Psoas muscle (tissue), 8 donors: ENCODE data around the gene SF3B3. TPM values are rescaled to one million over a fixed set of nuclear protein-coding genes. Genes with fewer than 3 reads are reported as not detected.
A peak's percentile ranks its signal among the peaks of the same experiment; 100 is the strongest.

Experiments
- ATAC-seq, 4 donors: fragments of 200-7000 bp; cut with Tn5 transposase; one replicate each; pipeline ENCODE4 v1.9.1; 2020; ENCODE audit warnings: moderate library complexity in 3 of 4, mild to moderate bottlenecking in 2 of 4
- DNase-seq, 2 donors: peaks; one replicate each; pipeline ENCODE4 v3.0.0-alpha.2; 2020
- H3K27ac ChIP-seq: fragments of 200-600 bp; one replicate; pipeline ENCODE4 v1.8.0; 2022
- H3K27me3 ChIP-seq, 3 donors: fragments of 200-600 bp in 1 of 3; one replicate each; pipeline versions ENCODE4 v1.6.1 to v1.8.0; 2013 to 2022; ENCODE audit warnings: low read length in 2 of 3, mild to moderate bottlenecking in 2 of 3, moderate library complexity in 1 of 3; ENCODE audit not compliant: insufficient read depth in 3 of 3
- H3K36me3 ChIP-seq, 2 donors: fragments of 200-600 bp in 1 of 2; one replicate each; pipeline versions ENCODE4 v1.6.1 to v1.8.0; 2013 to 2022; ENCODE audit warnings: low read depth in 1 of 2, mild to moderate bottlenecking in 1 of 2, moderate library complexity in 1 of 2; ENCODE audit not compliant: insufficient read depth in 1 of 2
- H3K4me1 ChIP-seq: fragments of 200-600 bp; one replicate; pipeline ENCODE4 v1.8.0; 2022
- H3K4me3 ChIP-seq: fragments of 200-600 bp; one replicate; pipeline ENCODE4 v1.8.0; 2022; ENCODE audit warnings: mild to moderate bottlenecking
- H3K9me3 ChIP-seq: fragments of 200-600 bp; one replicate; pipeline ENCODE4 v1.8.0; 2022
- WGBS, 3 donors: extraction: QIAGEN DNeasy Blood & Tissue Kit; methylation state at CpG; one replicate each; pipeline versions ENCODE4 v1.1.6 to v1.1.7; 2013; 5-methylcytosine and 5-hydroxymethylcytosine counted together
- intact Hi-C, 2 donors: fragments of 100-400 bp; cut with DNase I; formaldehyde crosslinking; loops; one replicate each; pipeline versions ENCODE4 v1.11.0 to v1.14.2; 2022
- polyA plus RNA-seq, 3 donors: library from polyadenylated mRNA; stranded (reverse); fragments of 200-250 nt; gene quantifications; one replicate each; pipeline ENCODE4 v1.2.3, GENCODE V29; 2013
- total RNA-seq, 4 donors: library from RNA; stranded (reverse); fragmentation: NEBNext Ultra II Directional in 2 of 4; extraction: Animal tissue kit (Norgen Biotek cat#: 25700) in 2 of 4; gene quantifications; one replicate each; pipeline versions ENCODE4 v1.2.1 to v1.2.4, GENCODE V29; 2021 to 2023
- TF ChIP-seq, protein P1 (sequence below): fragments of 200-600 bp; IDR thresholded peaks from one replicate; pipeline ENCODE4 v1.8.0; 2022; ENCODE audit warnings: antibody characterized with exemption
- donor health status: healthy with polysubstance abuse.
- donor health status: DM: no; HTN: no; CAD: no; lungs with moderate emphysema.
- donor health status: Bipolar disorder and iron deficiency.
- donor health status: healthy.
- donor health status: DM: yes; HTN: yes; CAD: no.
- donor health status: DM: no; HTN: no; CAD: no.
- donor health status: DM: no; HTN: no; CAD: no.
- donor health status: DM: yes; HTN: yes; CAD: no.

SF3B3 gene
- total and polyA plus RNA-seq, 7 donors, result 50.0 to 178 (median 145) TPM

DNA sequence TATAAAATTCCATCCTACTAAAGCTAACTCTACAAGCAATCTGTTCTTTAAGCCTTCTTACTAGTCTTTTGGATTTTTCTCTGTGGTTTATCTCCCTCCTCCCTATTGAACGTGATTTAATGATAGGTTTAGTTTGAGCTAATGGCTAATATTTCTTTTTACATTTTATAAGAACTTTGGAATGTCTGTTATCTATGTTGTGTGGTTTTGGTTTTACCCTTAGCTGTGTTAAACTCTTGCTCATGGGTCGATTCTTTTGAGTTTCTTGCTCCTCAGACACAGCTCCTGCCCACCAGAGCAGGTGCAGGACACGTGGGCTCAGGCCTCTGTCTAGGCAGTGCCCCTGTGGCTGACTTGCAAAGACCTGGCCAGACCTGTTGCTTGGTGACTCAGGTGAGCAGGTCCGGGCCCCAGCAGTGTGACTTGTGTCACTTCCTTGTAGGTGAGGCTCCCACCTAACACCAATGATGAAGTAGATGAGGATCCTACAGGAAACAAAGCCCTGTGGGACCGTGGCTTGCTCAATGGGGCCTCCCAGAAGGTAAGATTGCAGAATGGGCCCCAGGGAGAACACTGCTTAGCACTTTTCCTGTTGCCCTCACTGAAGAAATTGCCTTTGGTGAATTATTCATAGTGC lies 45.1 kb downstream of the SF3B3 start:
- DNase-seq (no peak), ATAC-seq (no peak)
- Histone ChIP-seq H3K4me1 (peaks cover 25% of the 10 kb centered on the region), H3K27ac (no peak overlapping the region), H3K4me3 (no peak overlapping the region), H3K36me3 (peaks cover 43 to 98% of the 10 kb centered on the region in 2 donors), H3K27me3 (no peaks in the 10 kb centered on the region), H3K9me3 (no peaks in the 10 kb centered on the region)
- TF ChIP-seq, protein P1, sequence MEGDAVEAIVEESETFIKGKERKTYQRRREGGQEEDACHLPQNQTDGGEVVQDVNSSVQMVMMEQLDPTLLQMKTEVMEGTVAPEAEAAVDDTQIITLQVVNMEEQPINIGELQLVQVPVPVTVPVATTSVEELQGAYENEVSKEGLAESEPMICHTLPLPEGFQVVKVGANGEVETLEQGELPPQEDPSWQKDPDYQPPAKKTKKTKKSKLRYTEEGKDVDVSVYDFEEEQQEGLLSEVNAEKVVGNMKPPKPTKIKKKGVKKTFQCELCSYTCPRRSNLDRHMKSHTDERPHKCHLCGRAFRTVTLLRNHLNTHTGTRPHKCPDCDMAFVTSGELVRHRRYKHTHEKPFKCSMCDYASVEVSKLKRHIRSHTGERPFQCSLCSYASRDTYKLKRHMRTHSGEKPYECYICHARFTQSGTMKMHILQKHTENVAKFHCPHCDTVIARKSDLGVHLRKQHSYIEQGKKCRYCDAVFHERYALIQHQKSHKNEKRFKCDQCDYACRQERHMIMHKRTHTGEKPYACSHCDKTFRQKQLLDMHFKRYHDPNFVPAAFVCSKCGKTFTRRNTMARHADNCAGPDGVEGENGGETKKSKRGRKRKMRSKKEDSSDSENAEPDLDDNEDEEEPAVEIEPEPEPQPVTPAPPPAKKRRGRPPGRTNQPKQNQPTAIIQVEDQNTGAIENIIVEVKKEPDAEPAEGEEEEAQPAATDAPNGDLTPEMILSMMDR, result no peak
- intact Hi-C loops, result no loop called here
- 81 to 92% (median 82%) methylated on average over 5 of the region's 5 CpGs for WGBS, 3 donors

DNA sequence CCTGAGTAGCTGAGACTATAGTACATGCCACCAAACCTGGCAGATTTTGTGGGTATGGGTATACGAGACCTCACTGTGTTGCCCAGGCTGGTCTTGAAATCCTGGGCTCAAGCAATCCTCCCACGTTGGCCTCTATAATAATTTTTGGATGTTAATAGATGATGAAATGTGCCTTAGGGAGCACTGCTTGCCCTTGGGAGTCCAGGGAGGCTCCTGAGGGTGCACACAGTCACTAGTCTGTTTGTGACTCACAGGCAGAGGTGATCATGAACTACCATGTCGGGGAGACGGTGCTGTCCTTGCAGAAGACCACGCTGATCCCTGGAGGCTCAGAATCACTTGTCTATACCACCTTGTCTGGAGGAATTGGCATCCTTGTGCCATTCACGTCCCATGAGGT lies 46.1 kb downstream of the SF3B3 start:
- H3K27ac ChIP-seq, result no peak overlapping the region
- H3K9me3 ChIP-seq, result no peaks in the 10 kb centered on the region
- WGBS, 3 donors, result 86 to 92% (median 90%) methylated on average over 6 of the region's 6 CpGs
- no peak for ATAC-seq
- no peak for DNase-seq
- no peaks in the 10 kb centered on the region for H3K27me3 ChIP-seq
- H3K4me3 ChIP-seq, result no peak overlapping the region
- intact Hi-C loops, result loop anchor here (5.0 kb wide), 2 partner anchors 32 to 78 kb away; partner anchors contain the start of gene IL34 (in 1 of the 2)
- H3K4me1 ChIP-seq, result peaks cover 35% of the 10 kb centered on the region
- TF ChIP-seq, protein P1, result no peak
- peaks cover 33 to 92% of the 10 kb centered on the region in 2 donors for H3K36me3 ChIP-seq

DNA sequence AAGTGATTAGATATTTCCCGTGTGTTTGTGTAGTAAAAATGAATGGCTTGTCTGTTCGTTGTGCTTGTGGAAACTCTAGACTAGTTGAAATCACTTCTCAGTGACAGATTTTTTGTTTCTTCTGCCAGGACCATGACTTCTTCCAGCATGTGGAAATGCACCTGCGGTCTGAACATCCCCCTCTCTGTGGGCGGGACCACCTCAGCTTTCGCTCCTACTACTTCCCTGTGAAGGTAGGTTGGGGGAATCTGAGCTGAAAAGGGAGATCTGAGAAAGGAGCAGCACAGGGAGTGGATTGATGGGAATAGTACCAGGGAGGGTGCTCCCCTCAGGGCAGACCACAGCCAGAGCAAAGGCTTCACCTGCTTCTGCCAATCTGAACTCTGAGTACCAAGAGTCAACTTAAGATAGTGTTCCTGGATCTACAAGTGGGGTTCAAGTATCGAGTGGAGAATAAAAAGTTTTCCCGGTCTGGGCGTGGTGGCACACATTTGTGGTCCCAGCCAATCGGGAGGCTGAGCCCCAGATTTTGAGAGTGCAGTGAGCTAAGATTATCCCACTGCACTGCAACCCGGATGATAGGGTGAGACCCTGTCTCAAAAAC lies 47.5 kb downstream of the SF3B3 start:
- 62 to 86% (median 67%) methylated on average over 10 of the region's 10 CpGs for WGBS, 3 donors
- no peak for ATAC-seq
- no peak for DNase-seq
- H3K9me3 ChIP-seq, result no peaks in the 10 kb centered on the region
- TF ChIP-seq, protein P1, result no peak
- no peak overlapping the region for H3K4me3 ChIP-seq
- H3K27me3 ChIP-seq, result no peaks in the 10 kb centered on the region
- intact Hi-C loops, result loop anchor here (5.0 kb wide), 2 partner anchors 34 to 76 kb away; partner anchors contain the start of gene IL34 (in 1 of the 2)
- H3K27ac ChIP-seq, result peak overlapping the region; percentile 74
- H3K4me1 ChIP-seq, result peaks cover 43% of the 10 kb centered on the region
- H3K36me3 ChIP-seq, result peaks cover 29 to 82% of the 10 kb centered on the region in 2 donors

DNA sequence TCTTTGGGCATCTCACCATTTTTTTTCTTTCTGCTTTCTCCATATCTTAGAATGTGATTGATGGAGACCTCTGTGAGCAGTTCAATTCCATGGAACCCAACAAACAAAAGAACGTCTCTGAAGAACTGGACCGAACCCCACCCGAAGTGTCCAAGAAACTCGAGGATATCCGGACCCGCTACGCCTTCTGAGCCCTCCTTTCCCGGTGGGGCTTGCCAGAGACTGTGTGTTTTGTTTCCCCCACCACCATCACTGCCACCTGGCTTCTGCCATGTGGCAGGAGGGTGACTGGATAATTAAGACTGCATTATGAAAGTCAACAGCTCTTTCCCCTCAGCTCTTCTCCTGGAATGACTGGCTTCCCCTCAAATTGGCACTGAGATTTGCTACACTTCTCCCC lies 48.0 kb downstream of the SF3B3 start:
- Histone ChIP-seq H3K27ac (peak overlapping the region; percentile 74), H3K36me3 (peaks cover 29 to 77% of the 10 kb centered on the region in 2 donors), H3K4me1 (peaks cover 46% of the 10 kb centered on the region), H3K27me3 (no peaks in the 10 kb centered on the region), H3K4me3 (no peak overlapping the region), H3K9me3 (no peaks in the 10 kb centered on the region)
- DNase-seq, result no peak
- intact Hi-C loops, result loop anchor here (5.0 kb wide), 2 partner anchors 34 to 76 kb away; partner anchors contain the start of gene IL34 (in 1 of the 2)
- no peak for ATAC-seq
- TF ChIP-seq, protein P1, result no peak
- 71 to 78% (median 75%) methylated on average over 8 of the region's 8 CpGs for WGBS, 3 donors
